PC-9 (cell line): Measurements from ENCODE around the gene MAJIN. TPM values are rescaled to one million over a fixed set of nuclear protein-coding genes. Genes with fewer than 3 reads are reported as not detected.

Experiments used
- BruUV-seq: library from RNA; stranded (reverse); fragments of 400-500 nt; replicated peaks from 2 replicates; lab custom pipeline; 2021; lab: Mats Ljungman, UMichigan
- CTCF ChIA-PET: fragments of 300-600 bp; sonication (Branson Sonifier 250); formaldehyde crosslinking; loops from one replicate; lab custom pipeline; 2022; ENCODE audit warnings: antibody characterized with exemption; lab: Charles Lee
- POLR2A ChIA-PET: fragments of 300-600 bp; sonication (Branson Sonifier 250); formaldehyde crosslinking; loops from one replicate; lab custom pipeline; 2022; ENCODE audit warnings: antibody characterized with exemption; ENCODE audit not compliant: unreplicated experiment; lab: Charles Lee
- DNase-seq, 2 experiments: peaks; one replicate each; pipeline versions ENCODE4 v3.0.0 to v3.0.0-alpha.2; 2015 to 2022; ENCODE audit warnings: mixed read lengths in 1 of 2
- H2AFZ ChIP-seq: fragments of 200-600 bp; sonication (generic); 2 replicates; pipeline ENCODE4 v1.8.1; 2017; ENCODE audit warnings: antibody characterized with exemption
- H3F3A ChIP-seq: fragments of 200-600 bp; sonication (generic); 2 replicates; pipeline ENCODE4 v1.8.1; 2017; ENCODE audit warnings: antibody characterized with exemption, mild to moderate bottlenecking, low read depth; ENCODE audit not compliant: insufficient read depth
- H3K27ac ChIP-seq: fragments of 200-600 bp; sonication (generic); 2 replicates; pipeline ENCODE4 v1.6.1; 2016; ENCODE audit warnings: mixed run types
- H3K27me3 ChIP-seq: fragments of 200-600 bp; sonication (generic); 2 replicates; pipeline ENCODE4 v1.6.1; 2016; ENCODE audit warnings: low read depth, mixed run types; ENCODE audit not compliant: insufficient read depth
- H3K36me3 ChIP-seq: fragments of 200-600 bp; sonication (generic); 2 replicates; pipeline ENCODE4 v1.6.1; 2016; ENCODE audit warnings: low read depth, mixed run types
- H3K4me1 ChIP-seq: fragments of 200-600 bp; sonication (generic); replicated peaks from 2 replicates; pipeline ENCODE4 v1.6.1; 2016; ENCODE audit warnings: mixed run types; ENCODE audit not compliant: insufficient read depth
- H3K4me2 ChIP-seq: fragments of 200-600 bp; sonication (generic); 2 replicates; pipeline ENCODE4 v1.6.1; 2017; ENCODE audit warnings: mixed run types
- H3K4me3 ChIP-seq: fragments of 200-600 bp; sonication (generic); 2 replicates; pipeline ENCODE4 v1.6.1; 2016; ENCODE audit warnings: mixed run types
- H3K79me2 ChIP-seq: fragments of 200-600 bp; sonication (generic); 2 replicates; pipeline ENCODE4 v1.6.1; 2017; ENCODE audit warnings: low read depth, mixed run types
- H3K9me2 ChIP-seq: fragments of 200-600 bp; sonication (generic); 2 replicates; pipeline ENCODE4 v1.8.1; 2017; ENCODE audit warnings: mild to moderate bottlenecking; ENCODE audit not compliant: insufficient read depth
- H3K9me3 ChIP-seq: fragments of 200-600 bp; sonication (generic); 2 replicates; pipeline ENCODE4 v1.8.1; 2016; ENCODE audit warnings: low read depth; ENCODE audit not compliant: insufficient read depth
- H4K20me1 ChIP-seq: fragments of 200-600 bp; sonication (generic); 2 replicates; pipeline ENCODE4 v1.8.1; 2017; ENCODE audit not compliant: insufficient read depth
- CTCF ChIP-seq: fragments of 200-600 bp; sonication (generic); conservative IDR thresholded peaks from 2 replicates; pipeline ENCODE4 v1.6.1; 2017; ENCODE audit warnings: mixed run types, antibody characterized with exemption, mild to moderate bottlenecking, moderate library complexity
- EZH2 ChIP-seq: fragments of 200-600 bp; sonication (generic); IDR thresholded peaks from 2 replicates; pipeline ENCODE4 v1.8.0; 2017; ENCODE audit warnings: antibody characterized with exemption, low read depth
- intact Hi-C: fragments of 100-400 bp; cut with micrococcal nuclease; formaldehyde crosslinking; loops from one replicate; pipeline ENCODE4 v1.10.0; 2022; ENCODE audit not compliant: unreplicated experiment
- microRNA-seq: library from miRNA; unstranded; fragments of <30 nt; microRNA quantifications from one replicate; pipeline ENCODE4 v1.2.0, GENCODE V29; 2021; ENCODE audit warnings: borderline number of aligned reads, borderline replicate concordance
- total RNA-seq: library from RNA; stranded (reverse); gene quantifications from 2 replicates; pipeline ENCODE4 v1.2.3, GENCODE V29; 2021

The MAJIN gene
- total RNA-seq, 1 experiment from 2014 or later = 4.5 TPM

- no peaks in the 10 kb centered on the region for H3K79me2 ChIP-seq
- no peaks in the 10 kb centered on the region for H3K9me2 ChIP-seq
- H3K27ac ChIP-seq = no peak overlapping the region
- H3K4me3 ChIP-seq = no peak overlapping the region
- TF ChIP-seq EZH2 (no peak), CTCF (no peak)
- no peaks in the 10 kb centered on the region for H3K36me3 ChIP-seq
- peaks cover 24% of the 10 kb centered on the region for H3K4me1 ChIP-seq
- DNase-seq = no peak
- peaks cover 29% of the 10 kb centered on the region; the same call in 1 of the 2 replicates for H3F3A ChIP-seq
- H3K27me3 ChIP-seq = no peaks in the 10 kb centered on the region
- no peak overlapping the region for H3K4me2 ChIP-seq
- intact Hi-C loops = no loop called here
- no peaks in the 10 kb centered on the region for H3K9me3 ChIP-seq
- no peaks in the 10 kb centered on the region for H4K20me1 ChIP-seq
- no TSS peak for BruUV-seq
- ChIA-PET CTCF (interaction anchor here (0.7 to 2.0 kb wide), 3 partner anchors 12 to 41 kb away, joined by 3 to 9 read pairs (median 9); no protein-coding TSS in a partner anchor), POLR2A (interaction anchor here (0.6 kb wide), 1 partner anchor 40 kb away, joined by 3 read pairs; no protein-coding TSS in a partner anchor)
- H2AFZ ChIP-seq = no peak overlapping the region
These were observed 83.0 kb downstream of the MAJIN start for GRCh38 chr11:64888729-64889511.

- DNase-seq = no peak
- no peaks in the 10 kb centered on the region for H3K27me3 ChIP-seq
- H3K79me2 ChIP-seq = no peaks in the 10 kb centered on the region
- H3K4me1 ChIP-seq = peaks cover 24% of the 10 kb centered on the region
- no peak overlapping the region for H2AFZ ChIP-seq
- H4K20me1 ChIP-seq = no peaks in the 10 kb centered on the region
- H3F3A ChIP-seq = peaks cover 29% of the 10 kb centered on the region; the same call in 1 of the 2 replicates
- H3K27ac ChIP-seq = no peak overlapping the region
- H3K36me3 ChIP-seq = no peaks in the 10 kb centered on the region
- no TSS peak for BruUV-seq
- peak overlapping the region; percentile 76 for H3K4me2 ChIP-seq
- POLR2A ChIA-PET = interaction anchor here (0.7 kb wide), 1 partner anchor 39 kb away, joined by 3 read pairs; no protein-coding TSS in a partner anchor
- intact Hi-C loops = no loop called here
- H3K9me2 ChIP-seq = no peaks in the 10 kb centered on the region
- no peak overlapping the region; the same call in 1 of the 2 replicates for H3K4me3 ChIP-seq
- CTCF ChIA-PET = interaction anchor here (0.6 to 1.5 kb wide), 10 partner anchors 12 to 84 kb away, joined by 3 to 13 read pairs (median 4); partner anchors contain the start of gene MAJIN
- TF ChIP-seq CTCF = no peak
- no peak for TF ChIP-seq EZH2
- H3K9me3 ChIP-seq = no peaks in the 10 kb centered on the region
These were observed 83.5 kb downstream of the MAJIN start for GRCh38 chr11:64888406-64888728.

Small RNA genes lying within 50 kb of the gene (microRNA-seq; reads per million reads assigned to microRNA genes)
- gene MIR6749 (not detected), gene MIR6750 (2.0 reads per million), gene MIR6879 (not detected)

Other genes starting within 250 kb of the MAJIN start
- gene NRXN2, start 248.9 kb downstream of the MAJIN start, total RNA-seq = 0.10 TPM in 1 of 2 replicates, not detected in the other
- gene RASGRP2, start 228.0 kb downstream of the MAJIN start, total RNA-seq = 1.0 and 2.1 TPM in 2 replicates
- 1.3 and 1.6 TPM in 2 replicates for gene PYGM, start 212.1 kb downstream of the MAJIN start, total RNA-seq
- gene SF1, start 193.6 kb downstream of the MAJIN start, total RNA-seq = 253 and 336 TPM in 2 replicates
- 32.6 and 34.3 TPM in 2 replicates for gene MAP4K2, start 168.9 kb downstream of the MAJIN start, total RNA-seq
- 48.7 and 61.6 TPM in 2 replicates for gene MEN1, start 161.6 kb downstream of the MAJIN start, total RNA-seq
- 31.3 and 33.8 TPM in 2 replicates for gene CDC42BPG, start 127.5 kb downstream of the MAJIN start, total RNA-seq
- gene EHD1, start 93.5 kb downstream of the MAJIN start, total RNA-seq = 110 and 134 TPM in 2 replicates
- 48.2 and 53.2 TPM in 2 replicates for gene ATG2A, start 54.9 kb downstream of the MAJIN start, total RNA-seq
- 13.7 and 13.9 TPM in 2 replicates for gene PPP2R5B, start 47.4 kb downstream of the MAJIN start, total RNA-seq
- 1.0 and 2.1 TPM in 2 replicates for gene GPHA2, start 36.2 kb downstream of the MAJIN start, total RNA-seq
- 0.46 and 1.2 TPM in 2 replicates for gene BATF2, start 24.9 kb upstream of the MAJIN start, total RNA-seq
- 97.5 and 106 TPM in 2 replicates for gene ARL2, start 42.1 kb upstream of the MAJIN start, total RNA-seq
- 38.2 and 40.6 TPM in 2 replicates for gene SNX15, start 55.3 kb upstream of the MAJIN start, total RNA-seq
- gene SAC3D1, start 69.1 kb upstream of the MAJIN start, total RNA-seq = 33.9 and 48.0 TPM in 2 replicates
- not detected in 2 replicates for gene NAALADL1, start 86.4 kb upstream of the MAJIN start, total RNA-seq
- 86.4 and 97.8 TPM in 2 replicates for gene CDCA5, start 111.9 kb upstream of the MAJIN start, total RNA-seq
- gene ZFPL1, start 112.1 kb upstream of the MAJIN start, total RNA-seq = 63.6 and 68.2 TPM in 2 replicates
- gene VPS51, start 124.1 kb upstream of the MAJIN start, total RNA-seq = 113 and 279 TPM in 2 replicates
- 49.5 and 72.3 TPM in 2 replicates for gene TM7SF2, start 139.8 kb upstream of the MAJIN start, total RNA-seq
- gene ZNHIT2, start 145.6 kb upstream of the MAJIN start, total RNA-seq = 13.7 and 22.3 TPM in 2 replicates
- gene FAU, start 150.0 kb upstream of the MAJIN start, total RNA-seq = 973 and 1,165 TPM in 2 replicates
- 84.5 and 95.0 TPM in 2 replicates for gene MRPL49, start 150.2 kb upstream of the MAJIN start, total RNA-seq
- 40.9 and 51.5 TPM in 2 replicates for gene SYVN1, start 162.4 kb upstream of the MAJIN start, total RNA-seq
- gene SPDYC, start 198.1 kb upstream of the MAJIN start, total RNA-seq = not detected in 2 replicates
- gene CAPN1, start 209.8 kb upstream of the MAJIN start, total RNA-seq = 502 and 559 TPM in 2 replicates